Activated CD8-positive, alpha-beta memory T cell treated with anti-CD3 and anti-CD28 coated beads, Interleukin-2, amount 10 ng/mL, durations not matched to agents 7 days and 5 days (primary cell): ENCODE results near the gene CATSPERD. TPM values are rescaled to one million over a fixed set of nuclear protein-coding genes. Genes with fewer than 3 reads are reported as not detected.
"Not testable (repeated sequence)": the region's sequence is repeated elsewhere in the genome, so short reads cannot be mapped to it uniquely, and the experiment has no call there.

Experiments used
- ATAC-seq: fragments of 150-1000 bp; cut with Tn5 transposase; one replicate; pipeline ENCODE4 v1.10.0; 2021; ENCODE audit warnings: moderate library complexity
- CTCF ChIA-PET: fragments of 350-600 bp; sonication (Branson Sonifier 250); formaldehyde crosslinking; loops from one replicate; lab custom pipeline; 2021; ENCODE audit warnings: antibody characterized with exemption; lab: Charles Lee
- DNase-seq: peaks from one replicate; pipeline ENCODE4 v3.0.0-alpha.2; 2020
- H3K27ac Mint-ChIP-seq: one replicate; pipeline ENCODE4 v1.8.0; 2021; ENCODE audit warnings: mild to moderate bottlenecking, mixed read lengths
- H3K27me3 Mint-ChIP-seq: one replicate; pipeline ENCODE4 v1.8.0; 2021; ENCODE audit warnings: mixed read lengths
- H3K36me3 Mint-ChIP-seq: one replicate; pipeline ENCODE4 v1.8.0; 2021; ENCODE audit warnings: mild to moderate bottlenecking, mixed read lengths
- H3K4me1 Mint-ChIP-seq: one replicate; pipeline ENCODE4 v1.8.0; 2021; ENCODE audit warnings: mixed read lengths
- H3K4me3 Mint-ChIP-seq: one replicate; pipeline ENCODE4 v1.8.0; 2021; ENCODE audit warnings: mild to moderate bottlenecking, moderate library complexity, mixed read lengths
- H3K9me3 Mint-ChIP-seq: one replicate; pipeline ENCODE4 v1.8.0; 2022; ENCODE audit warnings: low read depth, mixed read lengths
- total RNA-seq, 2 experiments: library from RNA; stranded (reverse); gene quantifications; one replicate each; pipeline ENCODE4 v1.2.3, GENCODE V29; 2021

CATSPERD gene
- total RNA-seq, 2 experiments from 2014 or later, result not detected

- CTCF ChIA-PET, result no interaction called here
- Mint-ChIP-seq H3K36me3 (peaks cover 40% of the 10 kb centered on the region), H3K4me3 (no peak overlapping the region), H3K9me3 (no peaks in the 10 kb centered on the region), H3K27ac (no peak overlapping the region), H3K4me1 (peaks cover 16% of the 10 kb centered on the region), H3K27me3 (no peaks in the 10 kb centered on the region)
- ATAC-seq (no peak), DNase-seq (no peak)
Observed at GRCh38 chr19:5697022-5697889, 23.2 kb upstream of the CATSPERD start.

GRCh38 chr19:5697890-5698634, 22.4 kb upstream of the CATSPERD start:
- Mint-ChIP-seq H3K36me3 (peaks cover 36% of the 10 kb centered on the region), H3K9me3 (no peaks in the 10 kb centered on the region), H3K4me3 (no peak overlapping the region), H3K27ac (no peak overlapping the region), H3K4me1 (peaks cover 11% of the 10 kb centered on the region), H3K27me3 (no peaks in the 10 kb centered on the region)
- ATAC-seq (no peak), DNase-seq (no peak)
- CTCF ChIA-PET, result interaction anchor here (3.2 kb wide), 1 partner anchor 8 kb away, joined by 16 read pairs; the partner anchor contains the start of gene RPL36

- ATAC-seq (no peak), DNase-seq (no peak)
- no peaks in the 10 kb centered on the region for H3K9me3 Mint-ChIP-seq
- H3K4me1 Mint-ChIP-seq, result peaks cover 8% of the 10 kb centered on the region
- no peak overlapping the region for H3K27ac Mint-ChIP-seq
- peaks cover 39% of the 10 kb centered on the region for H3K36me3 Mint-ChIP-seq
- no peaks in the 10 kb centered on the region for H3K27me3 Mint-ChIP-seq
- no peak overlapping the region for H3K4me3 Mint-ChIP-seq
- CTCF ChIA-PET, result interaction anchor here (3.2 kb wide), 1 partner anchor 9 kb away, joined by 16 read pairs; the partner anchor contains the start of gene RPL36
Observed at GRCh38 chr19:5698635-5699422, 21.6 kb upstream of the CATSPERD start.

GRCh38 chr19:5700455-5701092, 19.9 kb upstream of the CATSPERD start:
- H3K27me3 Mint-ChIP-seq, result no peaks in the 10 kb centered on the region
- DNase-seq (no peak), ATAC-seq (no peak)
- CTCF ChIA-PET, result interaction anchor here (3.2 kb wide), 1 partner anchor 11 kb away, joined by 16 read pairs; the partner anchor contains the start of gene RPL36
- H3K9me3 Mint-ChIP-seq, result no peaks in the 10 kb centered on the region
- peaks cover 36% of the 10 kb centered on the region for H3K36me3 Mint-ChIP-seq
- H3K4me3 Mint-ChIP-seq, result no peak overlapping the region
- H3K27ac Mint-ChIP-seq, result no peak overlapping the region
- no peaks in the 10 kb centered on the region for H3K4me1 Mint-ChIP-seq

DNA sequence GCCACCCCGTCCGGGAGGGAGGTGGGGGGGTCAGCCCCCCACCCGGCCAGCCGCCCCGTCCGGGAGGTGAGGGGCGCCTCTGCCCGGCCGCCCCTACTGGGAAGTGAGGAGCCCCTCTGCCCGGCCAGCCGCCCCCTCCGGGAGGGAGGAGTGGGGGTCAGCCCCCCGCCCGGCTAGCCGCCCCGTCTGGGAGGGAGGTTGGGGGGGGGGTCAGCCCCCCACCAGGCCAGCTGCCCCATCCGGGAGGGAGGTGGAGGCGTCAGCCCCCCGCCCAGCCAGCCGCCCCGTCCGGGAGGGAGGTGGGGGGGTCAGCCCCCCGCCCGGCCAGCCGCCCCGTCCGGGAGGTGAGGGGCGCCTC, 18.4 kb upstream of the CATSPERD start:
- H3K27ac Mint-ChIP-seq, H3K27me3 Mint-ChIP-seq, H3K4me1 Mint-ChIP-seq, ATAC-seq, H3K4me3 Mint-ChIP-seq, CTCF ChIA-PET, DNase-seq, H3K9me3 Mint-ChIP-seq: not testable (repeated sequence)
- H3K36me3 Mint-ChIP-seq, result peaks cover 39% of the 10 kb centered on the region

DNA sequence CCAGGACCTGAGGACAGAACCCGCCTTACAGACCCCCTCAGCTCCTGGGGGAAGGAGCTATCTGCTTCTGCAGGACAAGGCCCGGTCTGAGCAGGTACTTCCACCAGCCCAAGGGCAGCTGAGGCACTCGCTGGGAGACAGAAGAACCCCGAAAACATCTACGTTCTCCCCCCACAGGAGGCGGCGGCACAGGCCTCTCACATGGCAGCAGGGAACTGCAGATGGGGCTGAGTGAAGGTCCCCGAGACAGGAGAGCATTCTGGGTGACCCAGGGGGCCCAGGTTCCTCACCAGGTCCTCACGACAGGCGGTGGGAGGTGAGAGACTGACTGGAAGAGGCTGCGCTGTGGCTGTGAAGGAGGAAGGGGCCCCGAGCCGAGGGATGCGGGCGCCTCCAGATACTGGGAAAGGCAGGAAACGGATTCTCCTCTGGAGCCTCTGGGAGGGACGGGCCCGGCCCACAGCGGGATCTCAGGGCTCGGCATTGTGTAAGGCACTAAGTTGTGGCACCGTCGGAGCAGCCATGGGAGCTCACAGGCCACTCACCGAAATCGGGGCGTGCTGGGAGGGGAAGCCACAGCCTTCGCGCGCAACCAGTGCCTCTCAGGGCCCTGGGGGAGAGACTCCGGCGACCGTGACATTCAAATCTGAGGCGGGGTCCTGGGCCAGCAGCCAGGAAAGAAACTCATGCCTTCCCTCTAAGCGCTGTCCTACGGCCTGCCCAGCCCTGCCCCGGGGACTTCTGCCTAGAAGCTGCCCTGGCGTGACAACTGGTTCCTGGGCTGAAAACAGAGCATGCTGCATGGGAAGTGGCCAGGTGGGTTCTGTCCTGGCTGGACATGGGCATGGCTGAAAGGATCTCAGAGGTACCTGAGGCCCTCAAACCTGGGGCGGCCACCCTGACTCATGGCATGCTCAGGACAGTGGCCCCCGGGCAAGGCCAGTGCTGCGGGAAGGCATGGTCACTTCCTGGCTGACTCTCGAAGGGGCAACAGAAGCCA, 16.3 kb upstream of the CATSPERD start:
- CTCF ChIA-PET, result no interaction called here

DNA sequence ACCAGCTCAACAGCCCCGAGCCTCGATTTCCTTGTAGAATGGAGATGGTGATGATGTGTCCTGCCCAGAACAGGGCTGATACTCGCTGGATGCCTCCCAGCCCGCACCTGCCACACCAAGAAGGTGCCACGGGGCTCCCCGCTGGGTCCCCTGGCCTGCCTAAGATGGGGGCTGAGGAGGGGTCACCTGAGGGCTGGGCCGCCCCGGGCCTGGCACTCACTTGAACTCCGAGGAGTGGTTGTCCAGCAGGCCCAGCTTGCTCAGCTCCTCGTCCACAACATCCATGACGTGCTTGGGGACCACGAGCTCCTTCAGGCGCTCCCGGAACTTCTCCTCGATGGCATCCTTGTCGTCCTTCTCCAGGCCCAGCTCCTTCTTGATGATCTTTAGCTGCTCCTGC, 14.9 kb upstream of the CATSPERD start:
- no peak overlapping the region for H3K4me3 Mint-ChIP-seq
- H3K4me1 Mint-ChIP-seq, result no peaks in the 10 kb centered on the region
- no peak overlapping the region for H3K27ac Mint-ChIP-seq
- ATAC-seq, result no peak
- H3K9me3 Mint-ChIP-seq, result no peaks in the 10 kb centered on the region
- CTCF ChIA-PET, result interaction anchor here (1.2 kb wide), 2 partner anchors 12 to 16 kb away, joined by 4 to 5 read pairs; no protein-coding TSS in a partner anchor
- H3K36me3 Mint-ChIP-seq, result peaks cover 38% of the 10 kb centered on the region
- no peaks in the 10 kb centered on the region for H3K27me3 Mint-ChIP-seq
- no peak for DNase-seq

More for the DNA sequence above, 16.3 kb upstream of the CATSPERD start:
- DNase-seq, result no peak
- H3K27ac Mint-ChIP-seq, result no peak overlapping the region
- H3K4me1 Mint-ChIP-seq, result no peaks in the 10 kb centered on the region
- H3K27me3 Mint-ChIP-seq, result no peaks in the 10 kb centered on the region
- ATAC-seq, result no peak
- H3K36me3 Mint-ChIP-seq, result peaks cover 39% of the 10 kb centered on the region
- no peak overlapping the region for H3K4me3 Mint-ChIP-seq
- no peaks in the 10 kb centered on the region for H3K9me3 Mint-ChIP-seq

- DNase-seq (no peak), ATAC-seq (no peak)
- CTCF ChIA-PET, result interaction anchor here (1.1 kb wide), 1 partner anchor 17 kb away, joined by 5 read pairs; the partner anchor contains the start of gene RPL36
- Mint-ChIP-seq H3K9me3 (no peaks in the 10 kb centered on the region), H3K36me3 (peaks cover 33% of the 10 kb centered on the region), H3K27me3 (no peaks in the 10 kb centered on the region), H3K4me3 (no peak overlapping the region), H3K27ac (no peak overlapping the region), H3K4me1 (no peaks in the 10 kb centered on the region)
Observed at GRCh38 chr19:5706876-5707573, 13.4 kb upstream of the CATSPERD start.

DNA sequence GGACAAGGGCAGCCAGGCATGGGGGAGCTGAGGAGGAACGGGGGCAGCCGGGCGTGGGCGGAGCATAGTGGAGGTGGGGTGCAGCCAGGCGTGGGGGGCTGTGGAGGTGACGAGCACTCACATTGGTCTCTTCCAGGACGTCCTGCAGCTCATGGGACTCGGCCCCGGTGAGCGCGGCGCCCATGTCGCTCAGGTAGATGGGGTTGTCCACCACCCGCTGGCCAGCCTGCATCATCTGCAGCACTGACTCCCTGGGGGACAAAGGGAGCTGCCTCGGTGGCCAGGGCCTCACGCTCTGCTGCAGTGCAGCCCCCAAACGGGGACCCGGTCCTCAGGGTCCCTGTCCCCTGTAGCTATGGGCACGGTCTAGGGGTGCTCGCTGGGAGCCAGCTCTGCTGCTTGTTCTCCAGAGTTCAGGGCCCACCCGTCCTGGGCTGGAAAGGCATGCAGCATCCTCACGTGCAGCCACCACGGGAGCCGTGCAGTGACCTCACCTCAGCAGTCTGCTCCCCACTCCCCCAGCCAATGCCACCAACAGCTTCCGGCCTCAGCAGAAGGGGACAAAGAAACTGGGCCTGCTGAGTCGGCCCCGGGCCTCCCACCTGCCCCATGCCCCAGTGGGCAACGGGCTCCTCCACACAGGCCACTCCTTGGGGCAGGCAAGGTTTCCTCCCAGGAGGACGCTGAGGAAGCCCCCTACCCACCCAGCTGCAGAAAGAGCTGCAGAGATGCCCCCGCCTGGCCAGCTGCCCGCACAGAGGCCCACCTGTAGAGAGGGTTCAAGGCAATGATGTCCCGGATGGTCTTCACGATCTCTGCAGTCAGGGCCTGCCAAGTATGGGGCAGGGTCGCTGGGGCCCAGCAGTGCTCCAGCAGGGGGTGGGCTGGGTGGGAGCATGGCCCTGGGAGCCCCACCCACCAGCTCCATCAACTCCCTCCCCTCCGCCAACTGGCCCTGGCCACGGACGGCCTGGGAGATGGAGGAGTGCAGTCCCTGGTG, 12.6 kb upstream of the CATSPERD start:
- no peak overlapping the region for H3K27ac Mint-ChIP-seq
- ATAC-seq, result no peak
- no peaks in the 10 kb centered on the region for H3K9me3 Mint-ChIP-seq
- H3K36me3 Mint-ChIP-seq, result peaks cover 35% of the 10 kb centered on the region
- no peaks in the 10 kb centered on the region for H3K4me1 Mint-ChIP-seq
- CTCF ChIA-PET, result interaction anchor here (0.6 to 1.1 kb wide), 2 partner anchors 10 to 18 kb away, joined by 3 to 5 read pairs; partner anchors contain the start of gene RPL36
- H3K4me3 Mint-ChIP-seq, result no peak overlapping the region
- DNase-seq, result no peak
- H3K27me3 Mint-ChIP-seq, result no peaks in the 10 kb centered on the region

- Mint-ChIP-seq H3K36me3 (peaks cover 36% of the 10 kb centered on the region), H3K27ac (no peak overlapping the region), H3K27me3 (no peaks in the 10 kb centered on the region), H3K4me1 (peaks cover 7% of the 10 kb centered on the region), H3K4me3 (no peak overlapping the region), H3K9me3 (no peaks in the 10 kb centered on the region)
- CTCF ChIA-PET, result interaction anchor here (1.9 to 3.8 kb wide), 2 partner anchors 20 to 22 kb away, joined by 4 to 18 read pairs; partner anchors contain the start of gene RPL36
- DNase-seq (no peak), ATAC-seq (no peak)
Observed at GRCh38 chr19:5711025-5711424, 9.4 kb upstream of the CATSPERD start.
